CD4-positive, CD25-positive, alpha-beta regulatory T cell (primary cell): ENCODE results near the gene FSTL4. TPM values are rescaled to one million over a fixed set of nuclear protein-coding genes. Genes with fewer than 3 reads are reported as not detected.

Experiments used
- ATAC-seq, 2 donors: fragments of 150-1000 bp; cut with Tn5 transposase; one replicate each; pipeline ENCODE4 v1.10.0; 2021; ENCODE audit warnings: low read depth in 2 of 2, moderate number of reproducible peaks in 2 of 2, moderate library complexity in 1 of 2
- DNase-seq, 3 donors: peaks; one replicate each; pipeline versions ENCODE4 v3.0.0 to v3.0.0-alpha.2; 2012 to 2022; ENCODE audit warnings: mixed read lengths in 1 of 3
- H3K27ac ChIP-seq: one replicate; pipeline ENCODE4 v1.7.0; 2013; ENCODE audit warnings: mild to moderate bottlenecking, low read length; ENCODE audit not compliant: insufficient read depth, poor library complexity, severe bottlenecking
- H3K27me3 ChIP-seq: one replicate; pipeline ENCODE4 v1.7.0; 2013; ENCODE audit warnings: low read length; ENCODE audit not compliant: control insufficient read depth, insufficient read depth
- H3K36me3 ChIP-seq: one replicate; pipeline ENCODE4 v1.7.0; 2013; ENCODE audit warnings: mild to moderate bottlenecking, low read length, moderate library complexity; ENCODE audit not compliant: control insufficient read depth, insufficient read depth
- H3K4me1 ChIP-seq: 2 replicates; pipeline ENCODE4 v1.7.0; 2013; ENCODE audit warnings: mild to moderate bottlenecking, low read length; ENCODE audit not compliant: insufficient read depth, control insufficient read depth, poor library complexity, severe bottlenecking
- H3K4me3 ChIP-seq: one replicate; pipeline ENCODE4 v1.7.0; 2013; ENCODE audit warnings: low read depth, mild to moderate bottlenecking, low read length, moderate library complexity
- H3K9me3 ChIP-seq, 2 experiments: 1 replicate in 1 of 2; 2 replicates in 1 of 2; pipeline ENCODE4 v1.7.0; 2013; ENCODE audit warnings: low read length in 2 of 2, mild to moderate bottlenecking in 1 of 2, moderate library complexity in 1 of 2; ENCODE audit not compliant: control insufficient read depth in 2 of 2
- H3K27ac Mint-ChIP-seq, 3 donors: one replicate each; pipeline ENCODE4 v1.8.0; 2020 to 2022; ENCODE audit warnings: mild to moderate bottlenecking in 3 of 3, mixed read lengths in 3 of 3, moderate library complexity in 2 of 3
- H3K27me3 Mint-ChIP-seq: one replicate; pipeline ENCODE4 v1.8.0; 2022; ENCODE audit warnings: mild to moderate bottlenecking, mixed read lengths
- H3K36me3 Mint-ChIP-seq: one replicate; pipeline ENCODE4 v1.8.0; 2020; ENCODE audit warnings: mixed read lengths
- H3K4me1 Mint-ChIP-seq, 4 donors: one replicate each; pipeline ENCODE4 v1.8.0; 2020 to 2022; ENCODE audit warnings: mixed read lengths in 4 of 4, mild to moderate bottlenecking in 1 of 4
- H3K4me3 Mint-ChIP-seq, 4 donors: one replicate each; pipeline ENCODE4 v1.8.0; 2020 to 2022; ENCODE audit warnings: mild to moderate bottlenecking in 4 of 4, mixed read lengths in 4 of 4, moderate library complexity in 3 of 4
- H3K9me3 Mint-ChIP-seq, 7 donors: one replicate each; pipeline ENCODE4 v1.8.0; 2020 to 2022; ENCODE audit warnings: mixed read lengths in 7 of 7, mild to moderate bottlenecking in 3 of 7, moderate library complexity in 2 of 7
- polyA plus RNA-seq, 4 donors: library from polyadenylated mRNA; unstranded; fragments of 300-500 nt; fragmentation: Illumina TruSeq; gene quantifications; one replicate each; pipeline ENCODE4 v1.2.3, GENCODE V29; 2021
- total RNA-seq: library from RNA; stranded (reverse); gene quantifications from one replicate; pipeline ENCODE4 v1.2.3, GENCODE V29; 2022

The FSTL4 gene
- total and polyA plus RNA-seq, 5 donors from 2014 or later: 0.57 TPM; not detected in 4

GRCh38 chr5:133297293-133297692 is 315.0 kb downstream of the FSTL4 start:
- no peak for ATAC-seq
- no peaks in the 10 kb centered on the region for H3K27me3 Mint-ChIP-seq

GRCh38 chr5:133296624-133297023 is 315.7 kb downstream of the FSTL4 start:
- Histone ChIP-seq H3K27ac (no peak overlapping the region), H3K36me3 (no peaks in the 10 kb centered on the region), H3K4me1 (no peaks in the 10 kb centered on the region), H3K9me3 (no peaks in the 10 kb centered on the region), H3K4me3 (no peak overlapping the region), H3K27me3 (peaks cover 2% of the 10 kb centered on the region)
- ATAC-seq: no peak
- no peaks in the 10 kb centered on the region for H3K4me1 Mint-ChIP-seq
- H3K27ac Mint-ChIP-seq: no peak overlapping the region
- no peaks in the 10 kb centered on the region for H3K9me3 Mint-ChIP-seq
- no peaks in the 10 kb centered on the region for H3K36me3 Mint-ChIP-seq
- DNase-seq: no peak
- H3K27me3 Mint-ChIP-seq: no peaks in the 10 kb centered on the region
- no peak overlapping the region for H3K4me3 Mint-ChIP-seq

More at GRCh38 chr5:133297293-133297692, 315.0 kb downstream of the FSTL4 start:
- H3K36me3 Mint-ChIP-seq: no peaks in the 10 kb centered on the region
- no peak for DNase-seq
- Histone ChIP-seq H3K4me3 (no peak overlapping the region), H3K27ac (no peak overlapping the region), H3K4me1 (no peaks in the 10 kb centered on the region), H3K9me3 (no peaks in the 10 kb centered on the region), H3K36me3 (no peaks in the 10 kb centered on the region), H3K27me3 (peaks cover 2% of the 10 kb centered on the region)
- H3K4me1 Mint-ChIP-seq: no peaks in the 10 kb centered on the region
- H3K9me3 Mint-ChIP-seq: no peaks in the 10 kb centered on the region
- no peak overlapping the region for H3K27ac Mint-ChIP-seq
- no peak overlapping the region for H3K4me3 Mint-ChIP-seq

DNA sequence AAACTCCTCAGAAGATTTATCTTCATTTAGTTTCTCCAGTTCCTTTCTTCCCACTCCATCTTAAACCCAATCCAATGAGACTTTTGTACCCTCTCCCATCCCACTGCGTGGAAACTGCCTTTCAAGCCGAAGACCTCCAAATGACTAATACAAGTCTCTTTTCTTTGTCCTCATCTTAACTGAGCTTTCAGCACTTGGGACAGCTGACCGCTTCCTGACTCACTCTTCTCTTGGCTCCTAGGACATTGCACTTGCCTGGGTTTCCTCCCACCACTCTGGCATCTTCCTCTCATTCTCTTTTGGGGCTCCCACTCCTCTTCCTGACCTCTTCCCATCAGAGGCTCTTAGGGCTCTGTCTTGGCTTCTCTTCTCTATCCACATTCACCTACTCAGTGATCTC is 316.8 kb downstream of the FSTL4 start:
- Mint-ChIP-seq H3K27ac (no peak overlapping the region), H3K4me1 (no peaks in the 10 kb centered on the region), H3K27me3 (no peaks in the 10 kb centered on the region), H3K9me3 (no peaks in the 10 kb centered on the region), H3K36me3 (no peaks in the 10 kb centered on the region), H3K4me3 (no peak overlapping the region)
- DNase-seq (no peak), ATAC-seq (no peak)
- H3K9me3 ChIP-seq: no peaks in the 10 kb centered on the region
- H3K36me3 ChIP-seq: no peaks in the 10 kb centered on the region
- H3K27ac ChIP-seq: no peak overlapping the region
- H3K27me3 ChIP-seq: peaks cover 2% of the 10 kb centered on the region
- H3K4me3 ChIP-seq: no peak overlapping the region
- no peaks in the 10 kb centered on the region for H3K4me1 ChIP-seq

- Mint-ChIP-seq H3K27ac (no peak overlapping the region), H3K36me3 (no peaks in the 10 kb centered on the region), H3K4me3 (no peak overlapping the region), H3K27me3 (no peaks in the 10 kb centered on the region), H3K9me3 (no peaks in the 10 kb centered on the region), H3K4me1 (no peaks in the 10 kb centered on the region)
- no peak overlapping the region for H3K4me3 ChIP-seq
- no peaks in the 10 kb centered on the region for H3K4me1 ChIP-seq
- DNase-seq (no peak), ATAC-seq (no peak)
- H3K36me3 ChIP-seq: no peaks in the 10 kb centered on the region
- H3K9me3 ChIP-seq: no peaks in the 10 kb centered on the region
- H3K27me3 ChIP-seq: peaks cover 2% of the 10 kb centered on the region
- no peak overlapping the region for H3K27ac ChIP-seq
Measured at GRCh38 chr5:133294380-133294779, 318.0 kb downstream of the FSTL4 start.

DNA sequence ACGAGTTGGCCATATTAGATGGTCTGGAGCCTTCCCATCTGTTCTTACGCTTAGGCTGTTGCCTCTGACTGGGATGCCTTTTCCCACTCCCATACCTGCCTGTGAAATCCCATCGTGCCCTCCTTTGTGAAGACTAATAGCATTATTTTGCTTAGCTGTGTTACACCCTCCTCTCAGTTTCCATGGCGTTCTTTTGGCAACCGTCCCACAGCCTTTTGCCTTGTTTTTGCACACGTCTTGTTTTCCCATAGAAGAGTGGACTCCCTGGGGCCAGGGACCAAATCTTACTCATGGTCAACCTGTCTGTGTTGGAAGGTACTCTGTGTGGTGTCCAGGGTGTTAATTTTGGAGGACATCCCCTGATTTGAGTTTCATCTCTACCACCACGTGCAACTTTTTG is 318.4 kb downstream of the FSTL4 start:
- Mint-ChIP-seq H3K27ac (no peak overlapping the region), H3K27me3 (no peaks in the 10 kb centered on the region), H3K9me3 (no peaks in the 10 kb centered on the region), H3K4me1 (no peaks in the 10 kb centered on the region), H3K36me3 (no peaks in the 10 kb centered on the region), H3K4me3 (no peak overlapping the region)
- ATAC-seq: no peak
- no peaks in the 10 kb centered on the region for H3K4me1 ChIP-seq
- H3K36me3 ChIP-seq: no peaks in the 10 kb centered on the region
- H3K27ac ChIP-seq: no peak overlapping the region
- no peak for DNase-seq
- no peaks in the 10 kb centered on the region for H3K9me3 ChIP-seq
- H3K27me3 ChIP-seq: peaks cover 2% of the 10 kb centered on the region
- H3K4me3 ChIP-seq: no peak overlapping the region

DNA sequence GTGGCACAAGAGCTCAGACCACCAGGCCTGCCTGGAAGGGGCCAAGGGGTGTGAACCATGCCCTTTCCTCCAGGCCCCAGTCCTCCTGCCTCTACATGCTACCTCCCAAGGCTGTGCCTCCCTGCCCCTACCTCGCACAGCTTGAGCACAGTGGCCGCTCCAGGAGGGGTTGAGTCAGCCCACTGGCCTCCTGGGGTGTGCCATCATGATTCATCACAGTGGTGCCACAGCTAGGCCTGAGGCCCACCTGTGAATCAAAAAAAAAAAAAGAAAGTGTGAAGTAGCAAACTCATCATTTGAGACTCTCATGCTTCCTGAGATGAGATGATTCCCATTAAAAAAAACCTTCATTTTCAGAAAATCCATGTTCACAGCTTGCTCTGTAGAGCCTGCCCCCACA is 320.0 kb downstream of the FSTL4 start:
- Histone ChIP-seq H3K4me1 (no peaks in the 10 kb centered on the region), H3K9me3 (no peaks in the 10 kb centered on the region), H3K36me3 (no peaks in the 10 kb centered on the region), H3K27me3 (peaks cover 2% of the 10 kb centered on the region), H3K4me3 (no peak overlapping the region), H3K27ac (no peak overlapping the region)
- Mint-ChIP-seq H3K36me3 (no peaks in the 10 kb centered on the region), H3K4me3 (no peak overlapping the region), H3K27me3 (no peaks in the 10 kb centered on the region), H3K4me1 (no peaks in the 10 kb centered on the region), H3K9me3 (no peaks in the 10 kb centered on the region), H3K27ac (no peak overlapping the region)
- DNase-seq: no peak
- ATAC-seq: no peak

GRCh38 chr5:133291524-133291923 is 320.8 kb downstream of the FSTL4 start:
- DNase-seq (no peak), ATAC-seq (no peak)
- Histone ChIP-seq H3K27me3 (peaks cover 2% of the 10 kb centered on the region), H3K27ac (no peak overlapping the region), H3K4me1 (no peaks in the 10 kb centered on the region), H3K9me3 (no peaks in the 10 kb centered on the region), H3K36me3 (no peaks in the 10 kb centered on the region), H3K4me3 (no peak overlapping the region)
- H3K4me1 Mint-ChIP-seq: no peaks in the 10 kb centered on the region
- H3K4me3 Mint-ChIP-seq: no peak overlapping the region
- no peaks in the 10 kb centered on the region for H3K9me3 Mint-ChIP-seq
- H3K27me3 Mint-ChIP-seq: no peaks in the 10 kb centered on the region
- H3K27ac Mint-ChIP-seq: no peak overlapping the region
- no peaks in the 10 kb centered on the region for H3K36me3 Mint-ChIP-seq

- Mint-ChIP-seq H3K9me3 (no peaks in the 10 kb centered on the region), H3K4me3 (no peak overlapping the region), H3K27ac (no peak overlapping the region), H3K4me1 (no peaks in the 10 kb centered on the region), H3K27me3 (no peaks in the 10 kb centered on the region), H3K36me3 (no peaks in the 10 kb centered on the region)
- no peak for ATAC-seq
- DNase-seq: no peak
- no peak overlapping the region for H3K4me3 ChIP-seq
- no peaks in the 10 kb centered on the region for H3K36me3 ChIP-seq
- H3K27me3 ChIP-seq: peaks cover 2% of the 10 kb centered on the region
- H3K9me3 ChIP-seq: no peaks in the 10 kb centered on the region
- no peaks in the 10 kb centered on the region for H3K4me1 ChIP-seq
- H3K27ac ChIP-seq: no peak overlapping the region
Measured at GRCh38 chr5:133290669-133291240, 321.6 kb downstream of the FSTL4 start.
